AG10803 (cell line): ENCODE measurements around the gene ARSH.
A peak's percentile ranks its signal among the peaks of the same experiment; 100 is the strongest.
"Not testable (repeated sequence)": the region's sequence is repeated elsewhere in the genome, so short reads cannot be mapped to it uniquely, and the experiment has no call there.

ENCODE experiments used
- DNase-seq: peaks from one replicate; pipeline ENCODE4 v3.0.0; 2010; ENCODE audit warnings: low read depth
- H3K4me3 ChIP-seq: 2 replicates; pipeline ENCODE4 v1.5.1; 2011; ENCODE audit warnings: mild to moderate bottlenecking, low read length, control low read depth
- TF ChIP-seq, protein P1 (sequence below): conservative IDR thresholded peaks from 2 replicates; pipeline ENCODE4 v1.5.1; 2011; ENCODE audit warnings: mild to moderate bottlenecking, low read length, control low read depth, inconsistent platforms

The ARSH gene, protein sequence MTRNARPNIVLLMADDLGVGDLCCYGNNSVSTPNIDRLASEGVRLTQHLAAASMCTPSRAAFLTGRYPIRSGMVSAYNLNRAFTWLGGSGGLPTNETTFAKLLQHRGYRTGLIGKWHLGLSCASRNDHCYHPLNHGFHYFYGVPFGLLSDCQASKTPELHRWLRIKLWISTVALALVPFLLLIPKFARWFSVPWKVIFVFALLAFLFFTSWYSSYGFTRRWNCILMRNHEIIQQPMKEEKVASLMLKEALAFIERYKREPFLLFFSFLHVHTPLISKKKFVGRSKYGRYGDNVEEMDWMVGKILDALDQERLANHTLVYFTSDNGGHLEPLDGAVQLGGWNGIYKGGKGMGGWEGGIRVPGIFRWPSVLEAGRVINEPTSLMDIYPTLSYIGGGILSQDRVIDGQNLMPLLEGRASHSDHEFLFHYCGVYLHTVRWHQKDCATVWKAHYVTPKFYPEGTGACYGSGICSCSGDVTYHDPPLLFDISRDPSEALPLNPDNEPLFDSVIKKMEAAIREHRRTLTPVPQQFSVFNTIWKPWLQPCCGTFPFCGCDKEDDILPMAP

GRCh38 chrX:3006495-3006894 is at the start of gene ARSH:
TSS of gene ARSH (plus strand) at chrX:3006546. CDS start at chrX:3006613, 67 bp downstream.
- DNase-seq, result no peak
- no peak within 1 kb of the TSS for H3K4me3 ChIP-seq
- TF ChIP-seq, protein P1, sequence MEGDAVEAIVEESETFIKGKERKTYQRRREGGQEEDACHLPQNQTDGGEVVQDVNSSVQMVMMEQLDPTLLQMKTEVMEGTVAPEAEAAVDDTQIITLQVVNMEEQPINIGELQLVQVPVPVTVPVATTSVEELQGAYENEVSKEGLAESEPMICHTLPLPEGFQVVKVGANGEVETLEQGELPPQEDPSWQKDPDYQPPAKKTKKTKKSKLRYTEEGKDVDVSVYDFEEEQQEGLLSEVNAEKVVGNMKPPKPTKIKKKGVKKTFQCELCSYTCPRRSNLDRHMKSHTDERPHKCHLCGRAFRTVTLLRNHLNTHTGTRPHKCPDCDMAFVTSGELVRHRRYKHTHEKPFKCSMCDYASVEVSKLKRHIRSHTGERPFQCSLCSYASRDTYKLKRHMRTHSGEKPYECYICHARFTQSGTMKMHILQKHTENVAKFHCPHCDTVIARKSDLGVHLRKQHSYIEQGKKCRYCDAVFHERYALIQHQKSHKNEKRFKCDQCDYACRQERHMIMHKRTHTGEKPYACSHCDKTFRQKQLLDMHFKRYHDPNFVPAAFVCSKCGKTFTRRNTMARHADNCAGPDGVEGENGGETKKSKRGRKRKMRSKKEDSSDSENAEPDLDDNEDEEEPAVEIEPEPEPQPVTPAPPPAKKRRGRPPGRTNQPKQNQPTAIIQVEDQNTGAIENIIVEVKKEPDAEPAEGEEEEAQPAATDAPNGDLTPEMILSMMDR, result no peak

DNA sequence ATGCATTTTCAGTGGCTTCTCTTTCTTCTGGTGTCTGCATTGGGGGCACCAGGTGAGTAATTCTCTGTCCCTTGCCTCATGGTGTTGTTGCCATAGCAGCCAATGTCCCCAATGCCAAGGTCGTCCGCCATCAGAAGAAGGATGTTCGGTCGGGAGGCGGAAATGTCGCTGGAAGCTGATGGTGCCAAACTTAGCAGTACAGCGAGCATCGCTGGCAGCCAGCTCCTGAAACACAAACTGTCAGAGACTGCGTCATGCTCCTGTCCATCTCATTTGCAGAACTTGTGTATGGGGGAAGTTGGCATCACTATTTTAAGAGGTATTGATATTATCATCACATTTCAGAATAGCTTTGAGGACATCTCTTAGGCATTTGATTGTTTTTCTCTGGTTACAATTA is 48.1 kb upstream of the ARSH start:
- H3K4me3 ChIP-seq, result no peak overlapping the region
- no peak for DNase-seq
- TF ChIP-seq, protein P1, result no peak

- H3K4me3 ChIP-seq, result no peak overlapping the region
- DNase-seq, result no peak
- TF ChIP-seq, protein P1, result no peak
These were observed 45.4 kb upstream of the ARSH start for GRCh38 chrX:2960861-2961515.

GRCh38 chrX:2962381-2962780 is 44.0 kb upstream of the ARSH start:
- DNase-seq, result no peak
- no peak overlapping the region for H3K4me3 ChIP-seq
- TF ChIP-seq, protein P1, result no peak

DNA sequence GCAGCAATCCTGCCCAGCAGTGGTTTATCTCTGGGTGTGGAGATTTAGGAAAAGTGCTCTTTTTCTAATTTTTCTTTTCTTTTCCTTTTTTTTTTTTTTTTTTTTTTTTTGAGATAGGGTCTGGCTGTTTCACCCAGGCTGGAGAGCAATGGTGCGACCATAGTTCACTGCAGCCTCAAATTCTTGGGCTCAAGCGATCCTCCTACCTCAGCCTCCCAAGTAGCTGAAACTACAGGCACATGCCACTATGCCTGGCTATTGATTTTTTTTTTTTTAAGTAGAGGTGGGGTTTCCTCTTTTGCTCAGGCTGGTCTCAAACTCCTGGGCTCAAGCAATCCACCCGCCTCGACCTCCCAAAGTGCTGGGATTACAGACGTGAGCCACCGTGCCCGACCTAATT is 42.9 kb upstream of the ARSH start:
- H3K4me3 ChIP-seq, DNase-seq: not testable (repeated sequence)

DNA sequence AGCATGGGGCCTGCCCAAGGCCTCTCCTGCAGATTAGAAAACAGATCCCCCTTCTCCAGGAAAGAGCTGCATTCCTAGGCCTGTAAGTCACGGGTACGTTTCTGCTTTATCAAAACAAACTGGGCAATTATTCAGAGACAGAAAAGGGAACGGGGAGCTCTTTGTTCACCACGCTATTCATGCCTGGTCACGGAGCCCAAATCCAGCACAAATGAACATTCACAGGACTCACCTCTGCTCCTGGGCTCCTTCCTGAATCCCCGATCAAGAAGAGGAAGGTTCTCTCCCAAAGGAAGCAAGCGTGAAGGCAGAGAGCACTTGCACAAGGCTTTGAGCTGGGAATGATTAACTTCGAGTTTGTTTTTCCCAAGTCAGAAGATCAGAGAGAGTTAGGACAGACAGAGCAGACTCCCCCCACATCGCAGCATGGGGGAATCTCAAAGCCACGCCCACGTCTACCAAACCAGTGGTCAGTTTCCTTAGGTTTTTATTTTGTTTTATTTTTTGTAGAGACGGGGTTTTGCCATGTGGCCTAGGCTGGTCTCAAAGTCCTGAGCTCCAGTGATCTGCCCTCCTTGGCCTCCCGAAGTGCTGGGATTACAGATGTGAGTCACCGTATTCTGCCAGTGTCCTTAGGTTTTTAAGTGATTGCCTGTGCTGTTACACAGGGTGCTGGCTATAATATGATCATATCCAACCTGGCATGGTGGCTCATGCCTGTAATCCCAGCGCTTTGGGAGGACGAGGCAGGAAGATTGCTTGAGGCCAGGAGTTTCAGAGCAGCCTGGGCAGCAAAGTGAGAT is 42.2 kb upstream of the ARSH start:
- H3K4me3 ChIP-seq, result not testable (repeated sequence)
- peak; percentile 8 for DNase-seq

- TF ChIP-seq, protein P1, result no peak
- no peak for DNase-seq
- H3K4me3 ChIP-seq, result no peak overlapping the region
These were observed 40.4 kb upstream of the ARSH start for GRCh38 chrX:2965965-2966364.
